HG02885 (cell line): ENCODE data around the gene CYTH1.
A peak's percentile ranks its signal among the peaks of the same experiment; 100 is the strongest.

Experiments used
- ATAC-seq: cut with Tn5 transposase; IDR thresholded peaks from one replicate; pipeline ENCODE4 v1.9.1; 2021; ENCODE audit warnings: mild to moderate bottlenecking; ENCODE audit not compliant: unreplicated experiment, poor library complexity

CYTH1 gene

GRCh38 chr17:78722246-78722761, 59.8 kb downstream of the CYTH1 start:
- ATAC-seq = peak; percentile 35

DNA sequence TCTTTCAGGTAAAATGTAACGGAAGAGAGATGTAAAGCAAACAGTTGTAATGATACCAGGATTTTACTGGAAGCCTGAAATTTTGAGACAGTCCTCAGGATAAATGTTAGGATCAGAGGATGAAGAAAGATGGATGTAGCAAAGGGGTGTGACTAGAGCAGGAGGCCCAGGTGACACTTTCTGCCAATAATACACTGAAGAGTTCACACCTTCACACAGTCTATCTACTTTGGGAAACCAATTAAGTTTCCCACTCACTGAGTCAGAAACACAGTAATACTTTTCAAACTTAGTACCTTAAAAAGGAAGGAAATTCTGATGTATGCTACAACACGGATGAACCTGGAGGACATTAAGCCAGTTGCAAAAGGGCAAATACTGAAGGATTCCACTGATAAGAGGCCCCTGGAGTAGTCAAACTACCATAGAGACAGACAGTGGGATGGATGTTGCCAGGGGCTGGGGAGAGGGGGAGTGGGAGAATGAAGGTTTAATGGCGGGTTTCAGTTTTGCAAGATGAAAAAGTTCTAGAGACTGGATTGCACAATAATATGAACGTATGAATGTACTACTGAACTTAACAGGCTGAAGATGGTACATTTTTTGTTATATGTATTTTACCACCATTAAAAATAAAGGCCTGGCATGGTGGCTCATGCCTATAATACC, 62.3 kb downstream of the CYTH1 start:
- ATAC-seq = no peak

- ATAC-seq = no peak
These were observed 63.4 kb downstream of the CYTH1 start for GRCh38 chr17:78718575-78719208.

DNA sequence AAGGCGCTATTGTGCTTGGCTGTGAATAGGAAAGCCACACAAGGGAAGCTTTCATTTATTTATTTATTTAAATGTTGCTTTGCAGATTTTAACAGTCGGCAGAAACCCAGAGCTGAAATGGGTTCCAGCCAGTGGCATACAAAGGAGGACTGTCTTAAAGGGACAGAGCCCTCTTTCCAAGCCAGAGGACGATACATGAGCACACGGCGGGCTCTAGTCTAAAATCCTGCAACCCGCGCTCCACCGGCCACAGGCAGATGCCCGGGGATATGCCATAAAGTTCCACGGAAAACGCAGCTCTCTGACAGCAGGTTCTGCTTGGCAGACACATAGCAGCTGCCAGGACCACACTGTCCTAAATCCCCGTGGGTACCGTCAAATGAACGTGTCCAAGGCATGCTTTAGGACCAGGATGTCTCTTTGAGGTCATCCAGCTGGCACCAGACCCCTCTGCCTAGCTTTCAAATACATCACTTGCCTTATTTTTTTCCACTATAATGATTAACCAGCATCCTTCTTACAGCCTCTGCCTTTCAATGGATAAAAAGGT, 64.6 kb downstream of the CYTH1 start:
- ATAC-seq = no peak

DNA sequence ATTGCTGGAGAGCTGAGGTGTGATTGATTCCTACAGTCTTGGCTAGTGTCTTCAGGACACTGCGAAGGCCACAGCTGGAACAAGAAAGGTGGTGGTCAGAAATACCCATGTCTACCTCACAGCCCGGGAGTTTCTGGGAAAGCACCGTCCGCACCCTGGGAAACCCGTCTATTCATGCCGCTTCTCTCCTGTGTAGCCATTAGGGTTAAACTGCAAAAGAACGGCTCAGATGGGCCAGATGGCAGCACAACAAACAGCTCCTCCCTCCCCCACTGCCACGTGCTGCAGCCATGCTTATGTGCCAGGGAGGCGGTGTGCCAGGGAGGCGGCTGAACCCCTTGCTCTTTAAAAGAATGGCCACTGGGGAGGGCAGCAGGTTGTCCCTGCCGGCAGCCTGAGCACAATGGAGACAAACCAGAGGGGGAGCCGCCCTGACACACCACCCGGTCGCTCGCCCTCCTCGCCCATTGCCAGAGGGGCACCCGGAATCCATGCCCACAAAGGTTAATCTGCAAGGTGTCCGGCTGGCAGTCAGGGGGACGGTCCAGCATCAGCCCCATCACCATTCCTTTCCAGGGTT, 65.2 kb downstream of the CYTH1 start:
- ATAC-seq = no peak

DNA sequence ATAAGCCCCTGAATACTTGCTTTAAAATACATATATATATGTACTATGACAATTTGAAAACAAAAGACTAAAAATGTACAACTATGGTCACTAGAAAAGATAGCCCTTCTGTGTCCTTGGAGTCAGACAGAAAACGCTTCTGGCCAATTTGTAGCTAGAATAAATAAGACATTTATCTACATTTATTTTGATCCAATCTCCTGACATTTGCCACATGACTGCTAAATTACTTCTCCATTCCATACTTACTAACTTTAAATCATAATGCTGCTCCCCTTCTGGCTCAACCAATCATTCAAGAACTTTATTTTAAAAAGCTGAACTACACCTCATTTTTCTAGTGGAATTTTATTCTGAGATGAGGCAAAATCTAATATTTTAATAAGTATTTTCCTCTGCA, 65.8 kb downstream of the CYTH1 start:
- ATAC-seq = no peak

DNA sequence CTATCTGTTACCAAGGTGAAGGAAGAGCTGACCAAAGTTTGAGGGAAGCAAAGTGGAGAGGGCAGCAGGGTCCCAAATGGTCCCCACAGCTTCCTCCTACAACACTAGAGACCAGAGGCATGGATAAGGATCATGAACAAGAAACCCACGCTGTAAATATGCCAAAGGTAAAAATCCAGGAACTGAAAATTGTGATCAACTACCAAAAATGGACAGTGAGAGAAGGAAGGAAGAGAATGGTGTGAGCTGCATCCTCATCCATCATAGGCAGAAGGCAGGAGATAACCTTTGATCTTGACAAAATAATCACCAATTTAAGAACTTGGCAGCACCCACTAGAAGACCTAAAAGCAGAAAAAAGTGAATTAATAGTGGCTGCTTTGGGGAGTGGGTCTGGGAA, 66.2 kb downstream of the CYTH1 start:
- no peak for ATAC-seq

GRCh38 chr17:78715000-78715771, 66.9 kb downstream of the CYTH1 start:
- no peak for ATAC-seq

GRCh38 chr17:78714534-78714933, 67.5 kb downstream of the CYTH1 start:
- ATAC-seq = no peak

- no peak for ATAC-seq
These were observed 70.0 kb downstream of the CYTH1 start for GRCh38 chr17:78712043-78712442.

DNA sequence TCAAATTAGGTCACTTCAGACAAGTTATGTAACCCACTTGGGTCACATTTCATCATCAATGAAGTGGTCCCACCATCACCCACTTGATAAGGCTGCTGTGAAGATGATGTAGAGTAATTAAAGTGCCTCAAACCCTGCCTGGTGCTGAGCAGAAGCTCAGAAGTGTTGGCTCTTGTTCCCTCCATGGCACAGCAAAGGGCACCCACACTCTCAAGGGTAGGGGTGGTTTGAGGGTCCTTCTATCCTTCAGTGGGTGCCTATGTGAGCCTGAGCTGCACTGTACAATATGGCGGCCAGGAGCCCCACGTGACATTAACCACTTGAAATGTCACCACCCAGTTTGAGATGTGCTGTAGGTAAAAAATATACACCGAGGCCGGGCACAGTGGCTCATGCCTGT, 71.5 kb downstream of the CYTH1 start:
- no peak for ATAC-seq

- no peak for ATAC-seq
These were observed 72.3 kb downstream of the CYTH1 start for GRCh38 chr17:78709751-78710181.

DNA sequence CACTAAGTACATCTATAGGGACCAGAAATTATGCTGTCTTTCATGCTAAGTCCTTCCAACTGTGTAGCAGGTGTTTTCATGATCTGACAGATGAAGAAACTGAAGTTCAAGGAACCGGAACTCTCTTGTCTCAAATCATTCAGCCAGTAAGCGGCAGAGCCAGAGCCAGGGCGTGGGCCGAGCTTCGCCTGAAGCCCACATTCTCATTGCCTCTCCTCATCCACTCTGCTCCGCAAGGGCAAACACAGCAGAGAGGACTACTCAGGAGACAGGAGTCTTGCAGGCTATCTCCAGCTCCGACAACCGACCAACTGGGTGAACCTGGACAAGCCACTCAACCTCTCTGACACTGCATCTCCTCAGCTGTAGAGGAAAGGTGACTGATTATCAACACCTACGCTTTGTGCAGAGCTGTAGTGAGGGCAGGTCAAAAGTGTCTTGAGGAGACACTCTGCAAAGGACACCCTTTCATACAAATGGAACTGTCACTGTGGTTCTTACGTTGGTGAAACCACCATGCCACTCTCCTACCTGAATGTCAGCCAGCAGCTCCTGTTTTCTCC, 72.9 kb downstream of the CYTH1 start:
- peak; percentile 45 for ATAC-seq

- peak; percentile 38 for ATAC-seq
These were observed 73.5 kb downstream of the CYTH1 start for GRCh38 chr17:78708510-78708973.

- ATAC-seq = no peak
These were observed 74.2 kb downstream of the CYTH1 start for GRCh38 chr17:78707923-78708322.

DNA sequence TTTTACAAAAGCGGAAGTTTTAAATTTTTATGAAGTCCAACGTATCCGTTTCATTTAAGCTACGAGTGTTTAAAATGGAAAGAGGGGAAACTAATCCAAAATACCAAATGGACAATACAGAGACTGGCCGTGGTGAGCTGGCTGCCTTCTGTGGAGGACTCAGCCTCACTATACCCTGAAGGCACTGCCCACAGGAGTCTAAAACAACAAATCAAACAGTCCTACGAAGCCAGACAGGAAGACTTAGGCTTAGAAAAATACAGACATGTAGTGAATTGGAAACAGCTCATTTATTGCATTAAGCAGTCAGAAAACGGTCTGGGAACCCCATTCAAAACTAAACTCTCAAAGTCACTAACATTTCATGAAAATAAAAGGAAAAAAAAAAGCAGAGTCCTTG, 75.1 kb downstream of the CYTH1 start:
- ATAC-seq = no peak

- peak; percentile 68 for ATAC-seq
These were observed 75.7 kb downstream of the CYTH1 start for GRCh38 chr17:78706271-78706915.

DNA sequence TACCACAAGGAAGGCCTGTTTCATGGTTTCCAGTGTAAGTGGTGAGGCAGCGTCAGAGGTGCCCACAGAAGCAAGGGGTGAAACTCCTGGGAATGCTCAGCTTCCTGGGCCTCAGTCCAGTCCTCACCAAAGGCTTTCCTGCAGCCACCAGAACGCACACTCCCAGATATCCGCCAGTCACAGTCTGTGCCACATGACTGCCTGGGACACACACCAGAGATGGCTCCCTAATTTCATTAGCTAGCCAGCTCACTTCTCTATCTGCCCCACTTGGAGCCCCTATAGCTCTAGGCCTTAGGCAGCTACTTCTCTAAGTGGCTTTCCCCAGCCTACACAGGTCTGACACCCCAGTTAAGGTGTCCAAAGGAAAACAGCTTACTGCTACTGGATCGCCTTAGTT, 77.0 kb downstream of the CYTH1 start:
- ATAC-seq = no peak

DNA sequence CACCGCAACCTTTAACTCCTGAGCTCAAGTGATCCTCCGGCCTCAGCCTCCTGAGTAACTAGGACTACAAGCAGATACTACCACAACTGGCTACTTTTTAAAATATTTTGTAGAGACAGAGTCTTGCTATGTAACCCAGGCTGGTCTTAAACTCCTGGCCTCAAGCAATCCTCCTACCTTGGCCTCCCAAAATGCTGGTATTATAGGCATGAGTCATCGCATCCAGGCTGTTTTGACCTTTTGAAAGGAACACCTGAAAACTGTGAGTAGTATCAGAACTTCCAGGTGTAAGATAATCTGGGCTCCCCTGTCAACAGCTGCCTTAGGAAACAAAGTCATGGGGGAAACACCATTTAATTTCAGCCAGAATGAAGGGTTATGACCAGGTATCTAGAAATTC, 77.5 kb downstream of the CYTH1 start:
- ATAC-seq = no peak
